Spleen (tissue), 7 donors: ENCODE data around the gene DHDH.
A peak's percentile ranks its signal among the peaks of the same experiment; 100 is the strongest.

Experiments used
- CTCF ChIP-seq, 11 experiments: fragments of 200-600 bp in 7 of 11; fragments of 450-650 bp in 4 of 11; sonication (generic) in 4 of 11; IDR thresholded peaks in 8 of 11; conservative IDR thresholded peaks in 3 of 11; 1 replicate in 7 of 11; 2 replicates in 4 of 11; pipeline versions ENCODE4 v1.4.0 to v1.8.0; 2016 to 2021; ENCODE audit warnings: antibody characterized with exemption in 11 of 11, inconsistent platforms in 4 of 11, mild to moderate bottlenecking in 1 of 11
- POLR2A ChIP-seq, 3 donors: fragments of 450-650 bp; IDR thresholded peaks; one replicate each; pipeline ENCODE4 v1.5.1; 2017; ENCODE audit warnings: antibody characterized with exemption in 3 of 3, mild to moderate bottlenecking in 1 of 3
- POLR2AphosphoS5 ChIP-seq, 3 donors: sonication (generic); formaldehyde crosslinking; IDR thresholded peaks; one replicate each; pipeline ENCODE4 v1.5.1; 2017; ENCODE audit warnings: antibody characterized with exemption in 3 of 3
- donor health status: DM: no; HTN: no; CAD: no; lungs with moderate emphysema.
- donor health status: DM: no; HTN: no; CAD: no.
- donor health status: DM: no; HTN: no; CAD: no.

- peak in 2 of 3 donors; percentile 1 to 24 for TF ChIP-seq POLR2A (IDR thresholded peaks at IDR 0.05)
- no peak for TF ChIP-seq CTCF (IDR thresholded peaks at IDR 0.05 in 8 of 11, conservative IDR thresholded peaks at IDR 0.05 in 3 of 11)
- peak in 1 of 3 donors; percentile 40 for TF ChIP-seq POLR2AphosphoS5 (IDR thresholded peaks at IDR 0.05)
Observed at GRCh38 chr19:48968179-48968661, 34.7 kb downstream of the DHDH start.
